NCI-H1436 treated with DMSO at 0.1 percent for 48 hours (cell line): ENCODE results near the gene UGT1A3.

Experiments
- DNase-seq: peaks from one replicate; lab custom pipeline; 2025; lab: John Stamatoyannopoulos, UW

UGT1A3 gene

DNA sequence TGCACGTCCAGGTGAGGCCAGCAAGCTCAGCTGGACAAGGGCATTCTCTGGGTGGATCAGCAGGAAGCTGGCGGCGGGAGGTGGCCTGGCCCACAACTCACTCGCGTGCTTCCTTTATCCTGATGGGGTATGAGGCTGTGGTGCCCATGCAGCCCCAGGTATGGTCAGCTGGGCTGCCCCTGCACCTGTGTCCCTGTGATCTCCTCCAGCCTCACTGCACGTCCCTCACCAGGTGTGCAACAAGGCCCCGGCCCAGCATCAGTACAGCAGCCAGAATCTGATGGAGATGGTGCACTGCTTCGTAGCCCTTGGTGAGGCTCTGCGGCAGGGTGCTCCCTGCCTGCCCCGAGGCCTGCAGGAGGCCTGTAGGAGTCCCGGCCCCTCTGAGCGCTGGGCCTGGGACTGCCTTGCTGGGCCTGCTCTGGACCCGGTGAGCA is 66.9 kb downstream of the UGT1A3 start:
- DNase-seq: no peak

GRCh38 chr2:233796254-233796653 is 67.4 kb downstream of the UGT1A3 start:
- no peak for DNase-seq

GRCh38 chr2:233798335-233799086 is 69.7 kb downstream of the UGT1A3 start:
- no peak for DNase-seq

DNA sequence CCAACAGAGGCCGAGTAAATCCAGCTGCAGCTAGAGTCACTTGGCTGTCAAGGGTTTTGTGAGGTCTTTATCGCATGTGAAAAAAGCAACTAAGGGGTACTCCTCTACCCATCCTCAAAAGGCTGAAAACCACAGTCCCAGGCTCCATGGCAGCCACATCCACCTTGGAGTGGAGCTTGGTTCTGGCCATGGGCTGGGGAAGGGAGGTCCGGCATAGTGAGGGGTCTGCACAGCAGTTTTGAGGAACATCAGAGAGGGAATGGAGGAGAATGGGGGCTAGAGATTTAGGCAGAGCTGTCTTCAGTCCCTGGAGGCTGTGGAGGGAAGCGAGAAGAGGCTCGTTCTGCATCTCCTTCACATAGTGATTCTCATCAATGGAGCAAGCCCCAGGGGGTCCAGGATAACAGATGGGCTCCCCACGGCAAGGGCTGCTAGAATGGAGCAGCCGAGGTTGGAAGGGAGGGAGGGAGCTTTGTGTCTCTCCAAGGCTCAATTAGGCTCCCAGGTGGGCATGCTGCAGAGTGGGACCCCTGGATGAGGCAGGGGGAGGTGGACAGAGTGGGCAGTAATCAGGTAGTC is 70.3 kb downstream of the UGT1A3 start:
- DNase-seq: no peak

- DNase-seq: no peak
Observed at GRCh38 chr2:233799716-233800115, 70.9 kb downstream of the UGT1A3 start.

DNA sequence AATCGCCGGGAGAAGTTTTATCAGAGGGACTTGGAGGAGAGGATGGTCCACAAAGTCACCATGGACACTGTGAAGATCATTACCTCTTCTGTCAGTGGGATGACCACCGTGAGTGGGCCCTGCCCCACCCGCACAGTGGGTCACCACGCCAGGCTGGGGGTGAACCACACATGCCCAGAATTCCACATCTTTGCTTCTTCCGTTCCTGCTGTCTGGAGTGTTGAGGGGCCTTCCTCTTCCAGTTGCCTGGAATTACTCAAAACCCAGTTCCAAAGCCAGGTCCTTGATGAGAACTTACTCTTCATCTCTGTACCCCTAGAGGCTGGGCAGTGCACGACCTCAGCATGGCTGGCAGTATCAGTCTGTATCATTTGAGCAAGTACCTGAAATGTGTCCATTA is 71.4 kb downstream of the UGT1A3 start:
- DNase-seq: no peak

GRCh38 chr2:233801357-233802131 is 72.7 kb downstream of the UGT1A3 start:
- no peak for DNase-seq

DNA sequence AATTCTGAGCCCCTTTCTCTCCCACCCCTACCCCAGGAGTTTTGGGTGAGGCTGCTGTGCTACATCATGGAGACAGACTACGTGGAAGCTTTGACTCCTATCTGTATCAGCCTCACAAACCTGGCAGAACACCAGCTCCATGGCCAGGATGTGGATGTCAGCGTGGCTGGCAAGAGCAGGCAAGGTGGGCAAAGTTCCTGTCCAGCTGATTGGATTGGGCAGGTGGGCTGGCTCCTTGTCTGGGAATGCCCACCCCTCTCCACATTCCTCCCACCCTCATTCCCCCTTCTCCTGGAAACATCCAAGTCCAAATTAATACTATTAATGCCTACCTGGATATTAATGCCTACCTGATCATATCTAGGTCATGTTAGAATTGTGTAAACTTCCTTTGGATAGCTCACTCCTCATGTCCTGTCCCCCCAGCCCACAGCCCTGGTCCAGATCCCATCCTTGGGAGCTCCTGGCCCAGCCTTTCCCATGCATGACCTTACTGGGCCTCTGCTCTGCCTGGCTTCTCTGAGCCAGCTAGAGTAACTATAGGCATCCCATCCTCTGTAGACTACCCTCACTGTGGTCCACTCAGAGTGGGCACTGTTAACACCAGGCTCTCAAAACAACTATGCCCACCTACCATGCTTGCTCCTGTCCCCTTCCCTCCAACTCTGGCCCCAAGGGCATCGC is 73.4 kb downstream of the UGT1A3 start:
- no peak for DNase-seq

GRCh38 chr2:233803292-233803911 is 74.6 kb downstream of the UGT1A3 start:
- DNase-seq: no peak

DNA sequence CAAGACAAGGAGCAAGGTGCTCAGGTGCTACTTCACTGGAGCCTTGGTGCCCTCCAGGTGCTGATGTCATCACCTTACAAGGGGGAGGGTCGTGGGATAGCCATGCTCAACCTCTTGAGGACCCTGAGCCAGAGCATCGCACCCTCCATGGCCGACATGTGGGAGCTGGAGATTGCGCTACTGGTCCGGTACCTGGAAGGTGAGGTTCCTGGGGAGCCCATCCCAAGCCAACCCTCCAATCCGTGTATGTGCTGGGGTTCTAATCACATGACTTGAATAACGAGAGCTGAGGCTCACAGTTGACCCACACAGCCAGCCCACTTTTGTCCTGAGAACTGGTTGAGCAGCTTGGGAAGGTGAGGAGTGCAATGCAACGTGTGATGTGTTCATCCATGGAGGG is 75.2 kb downstream of the UGT1A3 start:
- no peak for DNase-seq

- no peak for DNase-seq
Observed at GRCh38 chr2:233807215-233807865, 78.5 kb downstream of the UGT1A3 start.

DNA sequence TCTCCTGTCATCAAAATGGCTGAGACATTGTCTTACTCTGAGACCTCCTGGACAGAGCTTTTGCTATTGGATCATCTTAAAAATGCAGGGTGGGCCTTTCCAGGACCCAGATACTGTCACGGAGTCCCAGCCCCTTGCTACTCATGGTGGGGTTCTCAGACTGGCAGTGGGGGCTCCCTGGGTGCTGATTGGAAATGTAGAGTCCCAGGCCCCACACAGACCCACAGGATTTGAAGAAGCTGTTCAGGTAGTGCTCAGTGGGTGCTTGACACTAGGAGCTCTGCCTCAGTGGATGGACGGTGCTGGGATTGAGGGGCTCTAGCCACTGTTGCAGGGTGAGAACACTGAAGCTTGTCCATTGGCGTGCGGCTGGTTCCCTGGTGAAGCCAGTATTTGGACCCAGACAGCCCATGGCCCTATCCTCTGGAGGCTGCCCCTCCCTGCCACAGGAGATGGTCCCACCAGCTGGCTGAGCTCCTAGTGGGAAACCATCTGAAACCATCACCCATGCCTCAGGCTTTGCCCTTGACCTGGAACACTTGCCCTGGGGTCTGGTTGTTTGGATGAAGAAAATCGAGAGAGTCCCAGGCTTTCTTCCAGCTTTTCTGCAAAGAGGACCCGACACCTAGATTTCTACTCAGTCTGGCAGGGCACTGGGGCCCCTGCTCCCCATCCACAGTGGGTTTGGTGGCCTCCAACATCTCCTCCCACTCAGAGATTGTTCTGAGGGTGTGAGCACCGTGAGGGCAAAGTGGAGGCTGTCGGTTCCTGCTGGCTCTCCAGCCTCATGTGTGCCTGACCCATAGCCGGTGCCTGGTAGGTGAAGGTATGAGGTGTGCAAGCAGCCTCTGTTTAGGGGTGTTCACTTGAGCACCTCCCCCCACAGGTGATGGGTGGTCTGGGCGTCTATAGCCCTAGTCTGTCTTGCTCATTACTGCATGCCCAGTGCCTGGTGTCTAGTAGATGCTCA is 79.4 kb downstream of the UGT1A3 start:
- no peak for DNase-seq

GRCh38 chr2:233810385-233810784 is 81.5 kb downstream of the UGT1A3 start:
- DNase-seq: no peak

DNA sequence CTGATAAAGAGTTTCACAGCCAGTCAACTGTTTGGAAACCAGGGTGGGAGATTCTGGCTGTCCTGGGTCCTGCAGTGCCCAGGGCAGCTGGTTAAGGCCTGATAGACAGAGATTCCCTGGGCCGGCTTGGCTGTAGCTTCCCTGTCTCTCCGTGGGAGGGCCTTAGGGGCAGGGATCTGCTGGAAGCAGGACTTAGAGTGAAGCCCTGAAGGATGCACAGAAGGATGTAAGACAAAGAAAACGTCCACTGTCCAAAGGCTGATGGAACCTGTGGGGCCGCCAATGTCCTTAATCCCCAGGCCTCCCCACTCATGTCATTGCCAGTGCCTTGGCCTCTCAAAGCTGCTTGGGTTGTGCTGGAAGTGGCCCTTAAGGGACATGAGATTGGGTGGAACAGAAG is 82.2 kb downstream of the UGT1A3 start:
- DNase-seq: no peak

DNA sequence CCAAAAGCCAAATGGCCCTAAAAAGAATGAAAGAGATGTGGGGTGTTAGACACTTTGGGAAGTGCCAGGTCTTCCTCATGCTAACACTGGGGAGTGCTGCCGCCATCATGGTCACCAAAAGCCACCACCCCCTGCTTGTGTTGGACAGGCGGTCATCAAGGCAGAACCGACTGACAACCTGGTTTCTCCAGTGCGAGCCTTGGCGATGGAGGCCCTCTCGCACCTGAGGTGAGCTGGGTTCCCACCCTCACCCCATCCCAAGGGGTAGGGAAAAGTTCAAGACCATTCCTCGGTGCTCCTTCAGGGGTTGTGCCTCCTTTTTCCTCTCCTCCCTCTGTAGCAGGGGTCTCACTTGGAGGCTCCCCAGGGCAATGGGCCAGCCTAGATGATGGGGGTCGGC is 82.9 kb downstream of the UGT1A3 start:
- DNase-seq: no peak

GRCh38 chr2:233813236-233814055 is 84.6 kb downstream of the UGT1A3 start:
- no peak for DNase-seq

- no peak for DNase-seq
Observed at GRCh38 chr2:233814056-233814835, 85.4 kb downstream of the UGT1A3 start.

- no peak for DNase-seq
Observed at GRCh38 chr2:233815861-233816260, 87.0 kb downstream of the UGT1A3 start.

GRCh38 chr2:233816334-233816733 is 87.5 kb downstream of the UGT1A3 start:
- no peak for DNase-seq
